Glomerular endothelial cell (primary cell): Measurements from ENCODE around the gene EXOSC2. TPM values are rescaled to one million over a fixed set of nuclear protein-coding genes. Genes with fewer than 3 reads are reported as not detected.
"Not testable (repeated sequence)": the region's sequence is repeated elsewhere in the genome, so short reads cannot be mapped to it uniquely, and the experiment has no call there.

Source experiments
- DNase-seq: peaks from one replicate; pipeline ENCODE4 v3.0.0-alpha.2; 2011; ENCODE audit warnings: low read depth, low spot score; ENCODE audit errors: extremely low read depth
- total RNA-seq: library from RNA; depleted of rRNA; stranded (reverse); fragments of >200 nt; gene quantifications from 2 replicates; pipeline ENCODE4 v1.2.3, GENCODE V29; 2015

The EXOSC2 gene
- total RNA-seq, 1 donor from 2014 or later = 17.4 TPM

- no peak for DNase-seq
Observed at GRCh38 chr9:130667120-130667435, 26.5 kb upstream of the EXOSC2 start.

GRCh38 chr9:130668196-130668595 is 25.4 kb upstream of the EXOSC2 start:
- DNase-seq = no peak

GRCh38 chr9:130668659-130669058 is 24.9 kb upstream of the EXOSC2 start:
- no peak for DNase-seq

- DNase-seq = no peak
Observed at GRCh38 chr9:130669965-130670364, 23.6 kb upstream of the EXOSC2 start.

GRCh38 chr9:130670644-130671043 is 22.9 kb upstream of the EXOSC2 start:
- DNase-seq = no peak

- DNase-seq = no peak
Observed at GRCh38 chr9:130672466-130672865, 21.1 kb upstream of the EXOSC2 start.

- no peak for DNase-seq
Observed at GRCh38 chr9:130672933-130673615, 20.5 kb upstream of the EXOSC2 start.

GRCh38 chr9:130675396-130675795 is 18.2 kb upstream of the EXOSC2 start:
- DNase-seq = no peak

- DNase-seq = no peak
Observed at GRCh38 chr9:130677252-130677651, 16.3 kb upstream of the EXOSC2 start.

- no peak for DNase-seq
Observed at GRCh38 chr9:130680836-130681768, 12.5 kb upstream of the EXOSC2 start.

GRCh38 chr9:130681769-130682420 is 11.7 kb upstream of the EXOSC2 start:
- DNase-seq = no peak

GRCh38 chr9:130682421-130683121 is 11.0 kb upstream of the EXOSC2 start:
- no peak for DNase-seq

GRCh38 chr9:130685104-130685503 is 8.5 kb upstream of the EXOSC2 start:
- DNase-seq = no peak

- not testable (repeated sequence) for DNase-seq
Observed at GRCh38 chr9:130685945-130686344, 7.6 kb upstream of the EXOSC2 start.

GRCh38 chr9:130687615-130688014 is 6.0 kb upstream of the EXOSC2 start:
- no peak for DNase-seq

GRCh38 chr9:130688072-130688471 is 5.5 kb upstream of the EXOSC2 start:
- no peak for DNase-seq

GRCh38 chr9:130689572-130689936 is 4.0 kb upstream of the EXOSC2 start:
- DNase-seq = no peak

- DNase-seq = no peak
Observed at GRCh38 chr9:130689937-130690700, 3.5 kb upstream of the EXOSC2 start.

- no peak for DNase-seq
Observed at GRCh38 chr9:130692321-130692720, 1.3 kb upstream of the EXOSC2 start.

- DNase-seq = no peak
Observed at GRCh38 chr9:130693101-130693425, 517 bp upstream of the EXOSC2 start.
